GM19438 (cell line): Measurements from ENCODE around the gene MRPL58.
"Not testable (repeated sequence)": the region's sequence is repeated elsewhere in the genome, so short reads cannot be mapped to it uniquely, and the experiment has no call there.

Experiments
- ATAC-seq: cut with Tn5 transposase; IDR thresholded peaks from one replicate; pipeline ENCODE4 v1.9.1; 2021; ENCODE audit warnings: low read depth; ENCODE audit not compliant: unreplicated experiment

Gene MRPL58

DNA sequence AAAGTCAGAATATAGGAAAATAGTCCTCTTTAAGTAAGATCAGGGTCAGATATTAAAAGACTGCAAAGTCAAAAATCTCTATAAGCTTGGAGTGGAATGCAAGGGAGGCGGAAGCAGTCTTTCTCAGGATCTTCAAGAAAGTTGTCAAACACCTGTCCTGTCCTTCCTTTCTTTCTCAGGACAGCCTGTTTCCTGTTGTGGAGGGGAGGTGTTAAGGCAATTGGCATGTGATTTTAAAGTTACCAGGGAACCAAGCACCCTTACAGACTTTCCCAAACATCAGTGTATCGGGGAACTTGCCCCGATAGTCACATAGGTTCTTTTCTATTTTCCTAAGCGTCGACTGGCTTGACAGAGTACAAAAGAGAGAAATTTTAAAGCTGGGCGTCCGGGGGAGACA, 32.2 kb downstream of the MRPL58 start:
- ATAC-seq: no peak

DNA sequence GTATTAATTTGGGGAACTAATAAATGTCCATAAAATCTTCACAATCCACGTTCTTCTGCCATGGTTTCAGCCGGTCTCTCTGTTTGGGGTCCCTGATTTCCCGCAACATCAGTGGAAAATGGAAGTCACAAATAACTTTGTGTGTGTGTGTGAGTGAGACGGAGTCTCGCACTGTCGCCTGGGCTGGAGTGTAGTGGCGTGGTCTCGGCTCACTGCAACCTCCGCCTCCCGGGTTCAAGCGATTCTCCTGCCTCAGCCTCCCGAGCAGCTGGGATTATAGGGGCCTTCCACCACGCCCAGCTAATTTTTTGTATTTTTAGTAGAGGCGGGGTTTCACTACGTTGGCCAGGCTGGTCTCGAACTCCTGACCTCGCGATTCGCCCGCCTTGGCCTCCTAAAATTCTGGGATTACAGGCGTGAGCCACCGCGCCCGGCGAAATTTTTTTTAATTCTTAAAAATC, 33.5 kb downstream of the MRPL58 start:
- ATAC-seq: not testable (repeated sequence)

DNA sequence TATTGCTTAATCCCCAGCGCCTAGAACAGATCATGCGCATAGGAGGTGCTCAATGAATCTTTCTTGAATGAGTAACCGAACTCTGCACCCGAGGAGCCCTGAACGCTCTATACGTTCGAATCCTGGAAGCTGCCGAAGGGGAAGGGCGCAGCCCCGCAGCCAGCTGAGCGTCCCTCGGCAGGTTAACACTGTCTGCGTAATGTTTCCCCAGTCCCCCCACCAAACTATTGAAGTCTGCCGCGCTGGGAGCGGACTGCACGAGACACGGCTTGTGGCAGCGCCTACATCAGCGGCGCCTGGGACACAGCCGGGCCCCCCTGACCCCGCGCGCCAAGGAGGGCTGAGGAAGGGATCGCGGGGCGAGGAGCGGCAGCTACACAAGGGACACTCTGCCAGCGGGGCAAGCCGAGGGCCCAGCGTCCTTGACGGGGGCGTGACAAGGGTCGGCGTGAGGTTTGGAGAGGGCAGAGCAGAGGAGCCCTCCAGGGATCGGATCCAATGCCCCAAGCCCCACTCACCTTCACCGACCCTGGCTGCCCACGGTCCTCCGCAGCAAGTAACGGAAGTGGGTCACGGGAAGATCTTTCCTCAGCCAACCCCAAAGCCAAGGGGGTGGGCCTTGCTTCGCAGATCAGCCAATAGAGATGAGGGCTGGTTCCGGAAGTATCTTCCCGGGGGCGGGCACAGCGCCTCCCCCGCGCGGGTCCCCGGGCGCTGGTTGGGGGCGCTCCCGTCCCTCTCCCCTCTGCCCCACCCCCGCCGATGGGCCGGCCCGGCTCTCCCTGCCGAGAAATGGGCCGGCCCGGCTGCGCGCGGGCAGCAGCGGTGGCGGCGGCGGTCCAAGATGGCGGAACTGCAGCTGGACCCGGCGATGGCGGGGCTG, 34.2 kb downstream of the MRPL58 start, which contains the start of the genes ATP5PD and KCTD2:
ATP5PD (minus strand) TSS at position 563 of the 883 bp plus-strand sequence. CDS start 4,319 bp downstream, outside the sequence.
KCTD2 (plus strand) TSS at position 819 of the 883 bp plus-strand sequence; CDS start at position 845, 26 bp downstream.
- ATAC-seq: peak; percentile 96

DNA sequence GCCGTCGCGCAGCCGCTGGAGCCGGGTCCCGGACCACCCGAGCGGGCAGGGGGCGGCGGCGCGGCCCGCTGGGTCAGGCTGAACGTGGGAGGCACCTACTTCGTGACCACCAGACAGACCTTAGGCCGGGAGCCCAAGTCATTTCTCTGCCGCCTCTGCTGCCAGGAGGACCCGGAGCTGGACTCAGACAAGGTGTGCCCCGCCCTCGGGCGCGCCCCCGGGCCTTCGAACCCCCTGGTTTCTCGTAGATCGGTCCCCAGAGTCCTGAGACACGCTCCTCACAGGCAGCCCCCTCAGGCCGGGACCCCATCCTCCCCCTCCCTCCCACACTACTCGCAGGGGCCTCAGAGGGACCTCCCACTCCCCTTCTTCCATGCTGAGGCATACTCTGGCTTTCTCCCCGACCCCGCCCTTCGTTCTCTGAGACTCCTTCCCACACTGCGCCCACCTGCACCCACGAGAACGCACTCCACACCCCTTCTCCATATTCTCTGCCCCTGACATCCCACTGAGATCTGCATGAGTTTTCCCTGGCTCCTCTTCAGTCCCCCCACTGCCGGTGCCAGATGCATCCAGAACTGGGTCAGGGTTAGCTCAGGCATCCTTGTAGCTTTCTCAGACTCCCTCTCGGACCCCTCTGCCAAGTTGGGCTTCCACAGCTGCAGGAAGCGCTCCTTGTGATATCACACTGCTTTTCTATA, 35.1 kb downstream of the MRPL58 start:
- no peak for ATAC-seq

DNA sequence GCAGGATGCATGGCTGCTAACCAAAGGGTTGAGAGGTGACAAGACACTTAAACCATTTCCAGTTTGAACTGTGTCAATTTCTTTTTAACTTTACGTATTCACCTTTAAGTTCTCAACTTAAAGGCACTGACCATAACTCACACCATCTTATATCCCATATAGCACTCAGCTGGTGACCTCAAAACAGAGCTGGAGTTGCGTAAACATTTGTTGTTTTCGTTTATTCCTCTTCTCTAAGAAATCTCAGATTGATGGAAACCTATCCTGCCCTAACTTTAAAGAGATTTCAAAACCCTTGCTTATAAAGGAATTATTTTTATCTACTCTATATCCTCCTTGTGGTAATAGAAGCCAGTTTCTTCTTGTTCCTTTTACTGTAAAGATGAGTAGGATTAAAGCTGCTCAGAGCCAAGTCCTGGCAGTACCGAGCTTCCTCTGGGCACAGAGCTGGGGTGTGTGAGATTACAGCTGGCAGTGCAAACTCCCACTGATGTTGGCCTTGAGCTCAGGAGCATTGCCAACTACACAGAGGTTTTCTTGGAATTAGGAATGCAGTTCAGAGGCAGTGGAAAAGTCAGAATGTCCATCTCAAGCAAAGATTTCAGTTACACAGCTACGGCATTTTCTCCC, 35.9 kb downstream of the MRPL58 start:
- no peak for ATAC-seq

DNA sequence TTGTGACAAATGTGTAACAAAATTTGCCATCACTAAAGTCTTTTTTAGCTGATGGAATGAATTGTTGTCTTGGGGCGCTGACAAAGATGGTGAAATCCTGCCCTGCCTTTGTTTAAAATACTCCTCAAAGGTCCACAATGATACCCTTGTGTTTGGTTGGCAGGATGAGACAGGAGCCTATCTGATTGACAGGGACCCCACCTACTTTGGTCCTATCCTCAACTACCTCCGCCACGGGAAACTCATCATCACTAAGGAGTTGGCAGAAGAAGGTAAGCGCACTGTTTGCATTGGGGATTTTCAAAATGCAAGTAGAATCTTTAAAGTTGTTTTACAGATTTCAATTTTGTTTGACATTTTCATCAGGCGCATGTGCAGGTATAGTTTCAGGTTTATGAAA, 36.6 kb downstream of the MRPL58 start:
- ATAC-seq: no peak

DNA sequence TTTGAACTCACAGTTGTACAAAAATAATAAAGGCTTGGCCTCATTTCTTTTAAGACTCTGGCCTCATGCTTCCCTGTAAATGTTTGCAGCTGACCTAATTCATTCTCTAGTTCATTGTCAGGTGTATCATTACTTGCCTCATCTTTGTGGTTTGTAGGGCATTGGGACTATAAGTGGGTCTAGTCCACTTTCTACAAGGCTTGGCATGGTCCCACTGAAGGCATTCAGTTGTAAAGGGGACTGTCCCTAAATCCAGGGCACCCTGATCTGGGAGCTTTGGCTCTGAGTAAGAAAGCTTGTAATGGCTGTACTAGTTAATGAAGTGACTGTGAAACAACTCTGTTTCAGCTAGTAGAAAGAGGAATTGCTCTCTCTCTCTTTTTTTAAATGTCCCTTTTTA, 37.2 kb downstream of the MRPL58 start:
- no peak for ATAC-seq

DNA sequence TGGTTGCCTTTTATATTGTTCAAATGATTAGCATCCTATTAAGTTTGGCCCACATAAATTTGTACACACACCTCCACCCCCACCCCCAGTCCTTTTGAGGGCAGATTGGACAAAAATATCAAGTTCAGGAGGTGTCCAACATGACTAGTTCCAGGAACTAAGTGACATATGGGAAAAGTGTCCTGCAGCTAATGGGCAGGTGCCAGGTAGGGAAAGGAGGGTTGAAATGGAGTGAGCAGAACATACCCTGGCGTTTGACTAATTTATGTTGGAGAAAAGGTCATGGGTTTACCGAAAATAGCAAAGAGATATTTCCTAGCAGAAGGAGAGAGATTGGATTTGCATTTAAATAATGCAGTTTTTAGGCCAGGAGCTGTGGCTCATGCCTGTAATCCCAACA, 39.5 kb downstream of the MRPL58 start:
- ATAC-seq: no peak

DNA sequence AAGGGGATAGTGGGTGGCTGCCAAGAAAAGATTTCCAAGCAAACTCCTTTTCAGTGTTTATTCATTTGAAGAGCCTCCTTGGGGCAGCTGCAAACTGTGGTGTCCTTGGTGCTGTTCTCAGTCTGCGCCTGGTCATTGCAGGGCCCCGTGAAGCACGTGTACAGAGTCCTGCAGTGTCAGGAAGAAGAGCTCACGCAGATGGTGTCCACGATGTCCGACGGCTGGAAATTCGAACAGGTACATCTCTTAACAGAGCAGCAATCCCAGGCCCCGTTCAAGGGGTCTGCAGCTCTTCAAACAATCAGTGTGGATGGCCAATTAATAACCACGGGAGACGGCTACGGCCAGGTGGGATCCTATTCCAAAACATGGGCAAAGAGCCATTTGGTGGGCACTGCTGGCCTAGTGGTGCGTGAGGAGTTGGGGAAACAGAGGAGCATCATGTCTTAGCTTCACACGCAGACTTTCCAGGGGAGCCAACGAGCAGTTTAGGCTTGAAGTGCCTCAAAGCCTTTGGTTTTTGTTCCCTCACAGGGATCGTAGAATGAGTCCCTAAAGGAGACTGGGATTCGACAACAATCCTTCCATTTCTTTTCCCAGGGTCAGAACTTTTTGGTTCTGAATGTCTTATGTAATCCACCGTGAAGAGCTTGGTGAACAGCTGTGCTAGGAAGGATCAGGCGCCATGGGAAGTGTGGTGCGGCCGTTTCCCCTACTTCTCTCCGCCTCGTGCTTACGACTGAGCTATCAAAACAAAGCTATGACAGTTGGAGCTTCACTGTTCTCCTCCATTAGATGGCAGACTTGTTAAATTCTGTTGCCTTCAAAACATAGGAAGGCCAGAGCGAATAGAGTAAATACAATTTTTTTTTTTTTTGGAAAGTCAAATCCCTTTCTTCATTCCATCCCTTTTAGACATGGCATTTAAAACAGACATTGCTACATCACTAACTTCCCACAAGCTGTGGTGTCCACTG, 47.2 kb downstream of the MRPL58 start:
- ATAC-seq: no peak

DNA sequence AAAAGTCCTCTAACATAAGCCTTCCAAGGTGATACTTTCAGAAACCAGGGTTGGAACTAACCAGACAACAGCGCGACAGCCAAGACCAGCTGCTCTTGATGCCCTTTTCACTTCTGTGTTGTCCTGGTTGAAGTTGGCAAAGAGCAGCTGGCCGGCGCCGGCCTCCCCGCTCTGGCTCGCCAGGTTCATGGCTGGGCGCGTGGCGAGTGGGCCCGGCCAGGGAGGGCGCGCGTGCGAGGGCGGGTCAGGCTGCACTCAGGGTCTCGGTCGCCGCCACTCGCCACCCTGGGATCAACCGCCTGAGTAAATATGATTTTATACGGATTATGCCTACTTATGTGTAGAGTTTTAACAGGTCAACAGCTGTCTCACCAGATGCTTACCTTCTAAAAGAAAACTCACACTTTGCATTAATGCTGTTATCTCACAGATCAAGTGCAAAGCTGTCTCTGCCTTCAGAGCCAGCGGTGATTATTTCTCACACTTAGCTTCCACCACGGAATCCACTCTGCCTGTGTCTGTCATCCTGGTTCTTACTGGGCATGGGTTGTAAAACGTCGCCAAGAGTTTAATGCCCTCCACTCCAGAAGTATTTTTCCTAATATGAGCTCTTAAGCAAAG, 48.1 kb downstream of the MRPL58 start:
- ATAC-seq: no peak

DNA sequence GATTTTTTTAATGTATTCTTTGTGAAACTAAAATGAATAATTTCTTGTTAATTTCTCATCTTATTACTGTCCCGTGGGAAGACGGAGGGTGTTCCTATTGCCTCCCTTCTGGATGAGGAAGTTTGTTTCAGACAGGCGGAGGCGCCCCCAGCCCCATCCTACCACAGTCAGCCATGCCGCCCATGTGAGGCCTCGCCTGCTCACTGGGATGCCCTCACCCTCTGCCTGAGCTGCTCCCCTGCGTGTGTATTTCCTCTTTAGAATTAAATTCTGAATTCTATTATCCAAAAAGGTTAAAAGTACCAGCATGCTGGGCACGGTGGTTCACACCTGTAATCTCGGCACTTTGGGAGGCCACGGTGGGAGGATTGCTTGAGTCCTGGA, 48.6 kb downstream of the MRPL58 start:
- no peak for ATAC-seq

DNA sequence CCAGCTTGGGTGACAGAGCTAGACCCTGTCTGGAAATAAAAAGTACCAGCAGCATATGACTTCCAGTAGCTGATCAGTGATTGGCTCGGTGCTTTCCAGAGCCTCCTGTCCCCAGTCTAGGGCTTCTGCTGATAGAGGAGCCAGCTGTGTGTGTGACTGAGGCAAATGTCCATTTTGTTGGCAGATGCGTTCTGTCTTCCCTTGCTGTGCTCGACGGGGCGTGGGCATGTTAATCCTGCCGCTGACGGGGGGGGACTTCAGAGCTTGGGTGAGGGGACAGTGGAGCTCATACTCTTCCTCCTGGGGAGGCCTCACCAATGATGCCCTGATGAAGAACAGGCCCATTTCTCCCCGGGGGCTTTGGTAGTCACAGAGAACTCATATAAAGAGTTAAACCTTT, 49.1 kb downstream of the MRPL58 start:
- ATAC-seq: no peak

DNA sequence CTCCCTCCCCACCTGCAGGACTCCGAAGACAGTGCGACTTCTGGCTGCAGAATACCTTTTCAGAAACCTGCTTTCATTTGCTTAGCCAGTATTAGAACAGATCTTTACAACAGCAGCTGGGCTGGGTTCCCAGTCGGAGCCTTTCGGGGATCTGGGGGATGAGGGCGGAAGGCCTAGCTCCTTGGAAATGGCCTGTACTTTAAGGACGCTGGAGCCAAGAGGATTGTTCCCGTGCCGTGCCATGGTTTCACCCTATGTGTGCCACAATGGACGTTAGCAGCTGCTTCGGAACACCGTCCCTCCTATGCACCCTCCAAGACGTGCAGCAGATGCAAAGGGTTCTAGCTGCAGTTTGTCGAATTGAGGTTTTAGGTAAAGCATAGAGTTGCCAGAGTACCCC, 50.7 kb downstream of the MRPL58 start:
- no peak for ATAC-seq

DNA sequence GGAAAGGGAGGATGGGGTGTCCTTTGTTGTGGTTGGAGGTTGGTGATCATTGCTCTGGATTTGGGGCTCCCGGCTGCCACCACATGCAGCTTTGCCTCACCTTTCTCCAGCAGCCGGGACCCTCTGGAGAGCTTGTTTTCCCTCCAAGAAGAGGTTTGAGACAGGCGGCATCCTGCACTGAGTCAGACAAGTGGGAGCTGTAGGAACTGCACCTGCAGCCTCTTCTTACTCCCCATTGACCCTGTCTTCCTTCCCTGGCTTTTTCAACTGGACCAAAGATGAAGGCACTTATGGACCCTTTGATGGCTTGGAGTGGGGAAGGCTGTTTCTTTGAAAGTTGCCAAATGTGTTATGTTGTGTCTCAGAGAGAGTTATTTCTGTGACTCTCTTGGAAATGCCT, 51.2 kb downstream of the MRPL58 start:
- ATAC-seq: no peak

DNA sequence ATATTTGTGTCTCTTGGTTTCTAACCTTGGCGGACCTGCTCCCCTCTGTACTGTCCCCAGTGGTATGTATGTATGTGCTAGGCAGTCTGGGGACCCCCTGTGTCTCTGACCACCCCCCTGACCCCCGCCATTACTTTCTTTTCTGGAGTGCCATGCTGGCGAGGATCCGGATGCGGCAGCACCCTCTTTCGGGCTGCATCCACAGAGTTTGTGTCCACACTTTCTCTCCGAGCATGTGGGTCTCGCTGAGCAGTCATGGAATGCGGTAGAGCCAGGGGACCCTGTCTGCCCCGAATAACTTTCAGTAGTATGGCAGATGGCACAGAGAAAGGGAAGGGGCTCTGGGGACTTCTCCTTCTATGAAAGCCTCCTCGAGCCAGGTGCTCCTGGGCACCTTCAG, 51.6 kb downstream of the MRPL58 start:
- ATAC-seq: no peak

DNA sequence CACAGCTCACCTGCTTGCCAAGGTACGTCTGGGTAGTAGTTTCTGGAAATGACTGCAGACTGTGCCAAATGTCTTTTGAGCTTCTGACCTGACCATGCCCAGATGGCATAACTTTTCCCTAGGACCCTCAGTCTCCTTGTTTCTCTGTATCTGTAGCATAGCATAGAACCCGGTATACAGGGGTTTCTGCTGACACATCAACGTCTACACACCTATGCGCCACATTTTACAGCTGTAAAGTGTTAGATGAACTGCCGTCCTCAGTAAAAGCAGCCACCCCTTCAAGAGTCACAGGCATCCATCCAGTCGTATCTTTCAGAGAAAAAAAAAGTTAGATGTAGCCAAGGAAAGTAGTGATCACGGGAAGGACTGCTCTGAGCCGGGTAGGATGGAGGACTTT, 52.0 kb downstream of the MRPL58 start:
- ATAC-seq: no peak

DNA sequence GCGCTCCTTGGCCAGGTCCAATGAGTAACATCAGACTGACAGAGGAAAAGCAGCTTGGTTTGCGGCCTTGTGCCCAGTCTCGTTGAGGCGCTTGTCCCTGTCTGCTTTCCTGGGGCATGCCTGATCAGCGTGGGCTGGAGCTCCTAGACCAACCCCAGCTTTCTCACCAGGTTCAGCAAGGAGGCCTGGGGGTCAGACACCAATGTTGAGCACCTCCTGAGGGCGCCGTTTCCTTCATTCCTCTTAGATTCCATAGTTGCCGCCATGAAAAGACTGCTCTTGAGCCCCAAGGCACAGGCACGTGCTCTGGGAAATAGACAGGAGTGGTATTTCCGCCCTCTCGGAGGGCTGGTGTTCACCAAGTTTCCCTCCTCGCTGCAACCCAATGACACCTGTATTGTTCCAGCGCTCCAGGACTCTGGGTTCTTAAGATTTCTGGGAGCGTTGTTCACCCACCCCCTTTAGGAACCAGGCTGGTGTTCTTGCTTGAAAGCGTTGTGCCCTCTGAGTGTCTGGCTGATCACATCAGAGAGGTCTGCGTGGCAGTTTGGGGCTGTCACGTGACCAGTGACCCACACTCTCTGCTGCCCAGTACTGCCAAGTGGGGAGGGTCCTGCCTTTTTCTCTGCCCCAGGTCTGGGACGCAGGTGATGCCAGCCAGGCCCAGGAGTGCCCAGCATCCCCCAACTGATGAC, 52.5 kb downstream of the MRPL58 start:
- ATAC-seq: no peak

DNA sequence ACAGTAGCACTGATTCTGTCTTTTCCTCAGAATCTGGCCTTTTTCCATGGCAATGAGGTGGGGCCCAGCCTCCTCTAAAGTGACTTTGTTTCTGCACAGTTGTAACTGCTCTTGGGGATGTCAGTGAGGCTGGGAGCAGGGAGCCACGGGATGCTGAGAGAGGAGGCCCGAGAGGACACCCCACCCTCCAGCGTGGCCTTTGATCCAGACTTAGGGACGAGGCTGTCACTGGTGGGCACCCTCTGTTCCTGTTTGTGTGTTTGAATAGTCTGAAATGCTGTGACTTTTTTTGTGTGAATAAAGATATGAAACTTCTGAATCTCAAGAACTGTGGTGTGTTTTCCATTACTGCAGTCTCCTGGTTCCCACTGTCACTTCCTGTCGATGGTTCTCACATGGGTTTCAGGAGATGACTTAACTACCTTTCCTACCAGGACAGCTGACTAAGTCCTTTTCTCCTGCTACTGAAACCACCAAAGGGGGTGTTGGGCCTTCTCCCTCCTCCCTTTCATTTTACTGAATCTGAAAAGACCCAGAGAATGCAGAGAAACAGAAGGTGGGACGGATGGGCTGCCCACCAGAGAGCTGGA, 53.2 kb downstream of the MRPL58 start:
- no peak for ATAC-seq

DNA sequence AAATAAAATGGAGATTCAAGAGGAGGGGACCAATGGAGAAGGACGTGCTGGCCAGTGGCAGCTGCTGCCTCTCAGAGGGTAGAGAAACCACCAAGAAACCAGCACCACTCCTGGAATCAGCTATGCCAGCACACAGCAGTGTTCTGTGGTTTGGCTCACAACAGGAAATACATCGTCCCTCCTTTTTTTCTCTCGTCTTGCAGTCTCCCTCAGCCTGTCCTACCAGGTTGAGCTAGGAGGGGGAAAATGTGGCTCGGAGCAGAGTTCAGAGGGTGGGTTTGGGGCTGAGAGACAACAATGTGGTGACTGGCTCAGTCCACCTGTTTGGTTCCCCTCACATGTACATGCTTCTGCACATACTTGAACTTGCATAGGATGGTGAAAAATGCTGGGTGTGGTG, 55.4 kb downstream of the MRPL58 start:
- no peak for ATAC-seq
